Gastrocnemius medialis (tissue), 4 donors: ENCODE measurements around the gene TMEM132D.

Experiments
- POLR2A ChIP-seq, 2 donors: fragments of 450-650 bp; IDR thresholded peaks; one replicate each; pipeline ENCODE4 v1.6.1; 2017; ENCODE audit warnings: antibody characterized with exemption in 2 of 2, mild to moderate bottlenecking in 2 of 2, moderate library complexity in 2 of 2
- TF ChIP-seq, protein P1 (sequence below), 5 experiments: fragments of 450-650 bp in 3 of 5; fragments of 200-600 bp in 2 of 5; sonication (generic) in 2 of 5; IDR thresholded peaks in 4 of 5; conservative IDR thresholded peaks in 1 of 5; 1 replicate in 4 of 5; 2 replicates in 1 of 5; pipeline ENCODE4 v1.5.1; 2016 to 2019; ENCODE audit warnings: antibody characterized with exemption in 5 of 5, mild to moderate bottlenecking in 3 of 5, moderate library complexity in 3 of 5

- TF ChIP-seq, protein P1, sequence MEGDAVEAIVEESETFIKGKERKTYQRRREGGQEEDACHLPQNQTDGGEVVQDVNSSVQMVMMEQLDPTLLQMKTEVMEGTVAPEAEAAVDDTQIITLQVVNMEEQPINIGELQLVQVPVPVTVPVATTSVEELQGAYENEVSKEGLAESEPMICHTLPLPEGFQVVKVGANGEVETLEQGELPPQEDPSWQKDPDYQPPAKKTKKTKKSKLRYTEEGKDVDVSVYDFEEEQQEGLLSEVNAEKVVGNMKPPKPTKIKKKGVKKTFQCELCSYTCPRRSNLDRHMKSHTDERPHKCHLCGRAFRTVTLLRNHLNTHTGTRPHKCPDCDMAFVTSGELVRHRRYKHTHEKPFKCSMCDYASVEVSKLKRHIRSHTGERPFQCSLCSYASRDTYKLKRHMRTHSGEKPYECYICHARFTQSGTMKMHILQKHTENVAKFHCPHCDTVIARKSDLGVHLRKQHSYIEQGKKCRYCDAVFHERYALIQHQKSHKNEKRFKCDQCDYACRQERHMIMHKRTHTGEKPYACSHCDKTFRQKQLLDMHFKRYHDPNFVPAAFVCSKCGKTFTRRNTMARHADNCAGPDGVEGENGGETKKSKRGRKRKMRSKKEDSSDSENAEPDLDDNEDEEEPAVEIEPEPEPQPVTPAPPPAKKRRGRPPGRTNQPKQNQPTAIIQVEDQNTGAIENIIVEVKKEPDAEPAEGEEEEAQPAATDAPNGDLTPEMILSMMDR (IDR thresholded peaks at IDR 0.05 in 4 of 5, conservative IDR thresholded peaks at IDR 0.05 in 1 of 5): no peak
- no peak for TF ChIP-seq POLR2A (IDR thresholded peaks at IDR 0.05)
These were observed 64.1 kb downstream of the TMEM132D start for GRCh38 chr12:129839679-129840078.
